Neural progenitor cell (in vitro differentiated cells): Measurements from ENCODE around the gene CDC16. TPM values are rescaled to one million over a fixed set of nuclear protein-coding genes. Genes with fewer than 3 reads are reported as not detected.

ENCODE experiments used
- DNase-seq: peaks from one replicate; pipeline ENCODE4 v3.0.0-alpha.2; 2016; ENCODE audit warnings: low spot score
- H2AFZ ChIP-seq: fragments of 200-600 bp; sonication (generic); replicated peaks from 2 replicates; pipeline ENCODE4 v1.6.1; 2016; ENCODE audit warnings: antibody characterized with exemption
- H3F3A ChIP-seq: fragments of 200-600 bp; sonication (generic); 2 replicates; pipeline ENCODE4 v1.6.1; 2016; ENCODE audit warnings: antibody characterized with exemption, low read depth
- H3K27ac ChIP-seq: fragments of 200-600 bp; sonication (generic); 2 replicates; pipeline ENCODE4 v1.5.1; 2016; ENCODE audit warnings: mild to moderate bottlenecking
- H3K27me3 ChIP-seq: fragments of 200-600 bp; sonication (generic); 2 replicates; pipeline ENCODE4 v1.6.1; 2016; ENCODE audit warnings: mild to moderate bottlenecking, moderate library complexity
- H3K36me3 ChIP-seq: fragments of 200-600 bp; sonication (generic); 2 replicates; pipeline ENCODE4 v1.5.1; 2016
- H3K4me1 ChIP-seq: fragments of 200-600 bp; sonication (generic); 2 replicates; pipeline ENCODE4 v1.6.1; 2016; ENCODE audit warnings: mixed run types
- H3K4me2 ChIP-seq: fragments of 200-600 bp; sonication (generic); 2 replicates; pipeline ENCODE4 v1.6.1; 2016
- H3K4me3 ChIP-seq: fragments of 200-600 bp; sonication (generic); 2 replicates; pipeline ENCODE4 v1.5.1; 2016
- H3K79me2 ChIP-seq: fragments of 200-600 bp; sonication (generic); 2 replicates; pipeline ENCODE4 v1.6.1; 2016; ENCODE audit warnings: low read depth
- H3K9ac ChIP-seq: fragments of 200-600 bp; sonication (generic); 2 replicates; pipeline ENCODE4 v1.6.1; 2016
- H3K9me3 ChIP-seq: fragments of 200-600 bp; sonication (generic); 2 replicates; pipeline ENCODE4 v1.5.1; 2016; ENCODE audit warnings: low read depth
- H4K20me1 ChIP-seq: fragments of 200-600 bp; sonication (generic); 2 replicates; pipeline ENCODE4 v1.6.1; 2016; ENCODE audit warnings: low read depth
- H3K27ac Mint-ChIP-seq: 3 replicates; pipeline ENCODE4 v1.8.0; 2021; ENCODE audit warnings: mixed read lengths
- H3K27me3 Mint-ChIP-seq: 2 replicates; pipeline ENCODE4 v1.8.0; 2022; ENCODE audit warnings: low read depth, mild to moderate bottlenecking, inconsistent platforms, moderate library complexity, mixed read lengths; ENCODE audit not compliant: insufficient read depth
- H3K36me3 Mint-ChIP-seq: 3 replicates; pipeline ENCODE4 v1.8.0; 2021; ENCODE audit warnings: mixed read lengths
- H3K4me1 Mint-ChIP-seq: 3 replicates; pipeline ENCODE4 v1.8.0; 2021; ENCODE audit warnings: mixed read lengths
- H3K4me3 Mint-ChIP-seq: 3 replicates; pipeline ENCODE4 v1.8.0; 2021; ENCODE audit warnings: mild to moderate bottlenecking, moderate library complexity, mixed read lengths
- H3K9me3 Mint-ChIP-seq: 3 replicates; pipeline ENCODE4 v1.8.0; 2020; ENCODE audit warnings: mixed read lengths
- CTCF ChIP-seq: fragments of 200-600 bp; sonication (generic); IDR thresholded peaks from 2 replicates; pipeline ENCODE4 v1.5.1; 2017; ENCODE audit warnings: antibody characterized with exemption, mild to moderate bottlenecking
- EZH2 ChIP-seq: fragments of 200-600 bp; sonication (generic); IDR thresholded peaks from 2 replicates; pipeline ENCODE4 v1.6.1; 2017; ENCODE audit warnings: antibody characterized with exemption, mild to moderate bottlenecking, moderate library complexity
- EZH2phosphoT487 ChIP-seq: fragments of 200-600 bp; sonication (generic); IDR thresholded peaks from 2 replicates; pipeline ENCODE4 v1.6.1; 2017; ENCODE audit warnings: antibody characterized with exemption
- total RNA-seq: library from RNA; depleted of rRNA; stranded (reverse); fragments of >200 nt; gene quantifications from 2 replicates; pipeline ENCODE4 v1.2.3, GENCODE V29; 2015; ENCODE audit warnings: low replicate concordance

Gene CDC16
- total RNA-seq, 1 donor from 2014 or later, result 69.6 TPM

GRCh38 chr13:114257014-114257413 is 22.3 kb downstream of the CDC16 start:
- H3K36me3 Mint-ChIP-seq, result peaks cover 23% of the 10 kb centered on the region

GRCh38 chr13:114258589-114258988 is 23.9 kb downstream of the CDC16 start:
- peaks cover 29% of the 10 kb centered on the region for H3K36me3 Mint-ChIP-seq
- no peak overlapping the region for H3K27ac ChIP-seq
- H3K9ac ChIP-seq, result no peak overlapping the region
- no peaks in the 10 kb centered on the region for H3K4me1 Mint-ChIP-seq
- no peaks in the 10 kb centered on the region for H3F3A ChIP-seq
- no peak overlapping the region for H2AFZ ChIP-seq
- no peaks in the 10 kb centered on the region for H3K9me3 ChIP-seq
- no peak overlapping the region for H3K27ac Mint-ChIP-seq
- H3K9me3 Mint-ChIP-seq, result no peaks in the 10 kb centered on the region
- no peaks in the 10 kb centered on the region for H3K27me3 ChIP-seq
- DNase-seq, result no peak
- H3K4me3 Mint-ChIP-seq, result no peak overlapping the region
- H3K79me2 ChIP-seq, result no peaks in the 10 kb centered on the region
- no peaks in the 10 kb centered on the region for H3K4me1 ChIP-seq
- peaks cover 19% of the 10 kb centered on the region for H3K36me3 ChIP-seq
- no peaks in the 10 kb centered on the region for H4K20me1 ChIP-seq
- H3K4me2 ChIP-seq, result no peak overlapping the region
- TF ChIP-seq CTCF (no peak), EZH2 (no peak), EZH2phosphoT487 (no peak)
- H3K27me3 Mint-ChIP-seq, result peaks cover 2% of the 10 kb centered on the region
- no peak overlapping the region for H3K4me3 ChIP-seq

More at GRCh38 chr13:114257014-114257413, 22.3 kb downstream of the CDC16 start:
- Mint-ChIP-seq H3K4me3 (no peak overlapping the region), H3K27me3 (peaks cover 2% of the 10 kb centered on the region), H3K9me3 (no peaks in the 10 kb centered on the region), H3K27ac (no peak overlapping the region), H3K4me1 (no peaks in the 10 kb centered on the region)
- Histone ChIP-seq H3K27me3 (no peaks in the 10 kb centered on the region), H3K36me3 (peaks cover 22% of the 10 kb centered on the region), H2AFZ (no peak overlapping the region), H3K4me1 (no peaks in the 10 kb centered on the region), H3K4me2 (no peak overlapping the region), H3K79me2 (no peaks in the 10 kb centered on the region), H3K4me3 (no peak overlapping the region), H3K27ac (no peak overlapping the region), H4K20me1 (no peaks in the 10 kb centered on the region), H3F3A (no peaks in the 10 kb centered on the region), H3K9ac (no peak overlapping the region), H3K9me3 (no peaks in the 10 kb centered on the region)
- DNase-seq, result no peak
- TF ChIP-seq EZH2phosphoT487, result no peak
- TF ChIP-seq CTCF, result no peak
- TF ChIP-seq EZH2, result no peak

GRCh38 chr13:114259374-114259773 is 24.7 kb downstream of the CDC16 start:
- Mint-ChIP-seq H3K27ac (no peak overlapping the region), H3K9me3 (no peaks in the 10 kb centered on the region), H3K27me3 (peaks cover 2% of the 10 kb centered on the region), H3K4me1 (no peaks in the 10 kb centered on the region), H3K36me3 (peaks cover 29% of the 10 kb centered on the region), H3K4me3 (no peak overlapping the region)
- Histone ChIP-seq H3K27ac (no peak overlapping the region), H3K36me3 (peaks cover 19% of the 10 kb centered on the region), H3K9me3 (no peaks in the 10 kb centered on the region), H3K4me1 (no peaks in the 10 kb centered on the region), H3K4me3 (no peak overlapping the region), H4K20me1 (no peaks in the 10 kb centered on the region), H3K27me3 (no peaks in the 10 kb centered on the region), H3K4me2 (no peak overlapping the region), H2AFZ (no peak overlapping the region), H3F3A (no peaks in the 10 kb centered on the region), H3K9ac (no peak overlapping the region), H3K79me2 (no peaks in the 10 kb centered on the region)
- TF ChIP-seq CTCF (no peak), EZH2 (no peak), EZH2phosphoT487 (no peak)
- DNase-seq, result no peak
